ENCODE data around the gene MMP17. TPM values are rescaled to one million over a fixed set of nuclear protein-coding genes. Genes with fewer than 3 reads are reported as not detected.

MMP17 gene
- total and polyA plus RNA-seq, 2 donors = 0.28 to 4.2 TPM

DNA sequence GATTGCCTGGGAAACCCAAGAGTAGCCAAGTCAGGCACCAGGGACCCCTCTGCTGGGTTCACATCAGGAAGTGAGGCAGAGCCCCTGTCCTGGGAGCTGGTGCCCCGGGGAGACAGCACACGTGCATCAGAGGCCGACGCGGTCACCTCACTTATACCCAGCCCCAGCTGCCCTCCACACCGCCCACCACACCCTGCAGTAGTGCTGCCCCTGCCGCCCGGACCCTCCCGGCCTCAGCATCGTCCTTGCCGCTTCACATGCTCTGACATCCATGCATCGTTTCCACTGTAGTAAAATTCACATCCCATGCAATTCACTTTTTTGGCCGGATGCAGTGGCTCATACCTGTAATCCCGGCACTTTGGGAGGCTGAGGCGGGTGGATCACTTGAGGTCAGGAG lies 14.0 kb downstream of the MMP17 start:
- 93% methylated on average over 15 of the region's 15 CpGs for WGBS
- Histone ChIP-seq H3K36me3 (ENCODE audit: control insufficient read depth in 2 of 2, insufficient read depth in 2 of 2, low read length in 1 of 2) (no peaks in the 10 kb centered on the region), H3K27me3 (ENCODE audit: control insufficient read depth in 2 of 2, insufficient read depth in 1 of 2, low read length in 1 of 2) (no peaks in the 10 kb centered on the region), H3K9me3 (ENCODE audit: control insufficient read depth in 2 of 2, insufficient read depth in 1 of 2, low read length in 1 of 2) (no peaks in the 10 kb centered on the region), H3K27ac (ENCODE audit: low read depth in 1 of 2, low read length in 1 of 2) (no peak overlapping the region), H3K4me1 (ENCODE audit: control insufficient read depth in 2 of 2, insufficient read depth in 2 of 2, low read length in 2 of 2) (no peaks in the 10 kb centered on the region), H3K4me3 (ENCODE audit: low read length in 2 of 2) (no peak overlapping the region)
- DNase-seq (ENCODE audit: low read depth in 6 of 9, low spot score in 9 of 9) = no peak

DNA sequence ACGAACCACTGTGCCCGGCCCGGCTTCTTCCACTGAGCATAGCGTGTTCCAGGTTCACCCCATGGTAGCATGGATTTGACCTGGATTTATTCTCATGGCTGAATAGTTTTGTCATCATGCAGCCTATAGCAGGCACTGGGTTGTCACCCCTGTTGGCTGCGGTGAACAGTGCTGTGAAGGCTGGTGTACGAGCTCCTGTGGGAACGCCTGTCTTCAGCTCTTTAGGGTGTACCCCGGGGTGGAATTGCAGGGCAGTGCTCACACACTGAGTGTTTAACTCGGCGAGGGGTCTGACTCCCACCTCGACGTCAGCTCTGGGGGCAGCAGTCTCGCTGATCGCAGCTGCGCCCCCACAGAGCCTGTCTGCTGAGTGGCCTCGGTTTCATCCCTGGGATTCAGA lies 15.3 kb downstream of the MMP17 start:
- Histone ChIP-seq H3K27ac (ENCODE audit: low read depth in 1 of 2, low read length in 1 of 2) (no peak overlapping the region), H3K4me1 (ENCODE audit: control insufficient read depth in 2 of 2, insufficient read depth in 2 of 2, low read length in 2 of 2) (no peaks in the 10 kb centered on the region), H3K36me3 (ENCODE audit: control insufficient read depth in 2 of 2, insufficient read depth in 2 of 2, low read length in 1 of 2) (no peaks in the 10 kb centered on the region), H3K9me3 (ENCODE audit: control insufficient read depth in 2 of 2, insufficient read depth in 1 of 2, low read length in 1 of 2) (no peaks in the 10 kb centered on the region), H3K4me3 (ENCODE audit: low read length in 2 of 2) (no peak overlapping the region), H3K27me3 (ENCODE audit: control insufficient read depth in 2 of 2, insufficient read depth in 1 of 2, low read length in 1 of 2) (no peaks in the 10 kb centered on the region)
- no peak for DNase-seq (ENCODE audit: low read depth in 6 of 9, low spot score in 9 of 9)
- 94% methylated on average over 16 of the region's 16 CpGs for WGBS

DNA sequence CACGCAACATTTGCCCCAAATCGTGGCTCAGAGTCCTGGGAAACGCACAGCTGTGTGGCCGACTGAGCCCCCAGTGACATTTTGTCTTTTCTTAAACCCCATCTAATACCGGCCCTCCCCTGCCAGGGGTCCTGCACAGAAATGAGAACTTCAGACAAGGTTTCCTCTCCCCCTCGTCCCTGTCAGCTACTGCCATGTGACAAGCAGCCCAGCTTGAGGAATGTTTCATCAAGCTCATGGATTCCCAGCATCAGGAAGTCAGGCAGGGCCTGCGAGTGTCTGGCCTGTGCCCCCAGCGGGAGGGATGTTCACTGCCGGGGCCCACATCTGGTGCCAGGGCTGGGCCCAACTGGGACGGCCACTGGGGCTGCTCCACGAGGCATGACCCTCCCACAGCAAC lies 15.9 kb downstream of the MMP17 start:
- Histone ChIP-seq H3K36me3 (ENCODE audit: control insufficient read depth in 2 of 2, insufficient read depth in 2 of 2, low read length in 1 of 2) (no peaks in the 10 kb centered on the region), H3K9me3 (ENCODE audit: control insufficient read depth in 2 of 2, insufficient read depth in 1 of 2, low read length in 1 of 2) (no peaks in the 10 kb centered on the region), H3K4me3 (ENCODE audit: low read length in 2 of 2) (no peak overlapping the region), H3K4me1 (ENCODE audit: control insufficient read depth in 2 of 2, insufficient read depth in 2 of 2, low read length in 2 of 2) (no peaks in the 10 kb centered on the region), H3K27me3 (ENCODE audit: control insufficient read depth in 2 of 2, insufficient read depth in 1 of 2, low read length in 1 of 2) (no peaks in the 10 kb centered on the region), H3K27ac (ENCODE audit: low read depth in 1 of 2, low read length in 1 of 2) (no peak overlapping the region)
- 98% methylated on average over 11 of the region's 11 CpGs for WGBS
- DNase-seq (ENCODE audit: low read depth in 6 of 9, low spot score in 9 of 9) = no peak

DNA sequence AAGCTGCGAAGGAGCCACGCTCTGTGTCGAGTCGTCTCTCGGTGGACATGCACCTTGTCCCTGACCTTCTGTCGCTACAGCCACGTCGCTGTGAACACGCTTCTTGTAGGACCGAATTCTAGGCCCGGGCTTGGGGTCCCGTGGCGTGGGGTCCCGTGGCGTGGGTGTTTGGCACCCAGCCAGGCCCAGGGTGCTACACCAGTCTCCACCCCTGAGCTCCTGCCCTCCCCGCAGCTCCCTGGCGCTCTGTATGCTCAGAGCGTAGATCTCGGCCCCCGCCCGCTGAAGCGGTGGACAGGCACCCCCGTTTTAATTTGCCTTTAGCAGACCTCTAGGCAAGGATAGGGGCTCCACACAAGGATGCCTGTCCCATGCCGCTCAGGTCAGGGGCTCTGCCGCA lies 16.5 kb downstream of the MMP17 start:
- no peaks in the 10 kb centered on the region for H3K4me1 ChIP-seq (ENCODE audit: control insufficient read depth in 2 of 2, insufficient read depth in 2 of 2, low read length in 2 of 2)
- H3K27me3 ChIP-seq (ENCODE audit: control insufficient read depth in 2 of 2, insufficient read depth in 1 of 2, low read length in 1 of 2) = no peaks in the 10 kb centered on the region
- H3K27ac ChIP-seq (ENCODE audit: low read depth in 1 of 2, low read length in 1 of 2) = no peak overlapping the region
- 97% methylated on average over 25 of the region's 25 CpGs for WGBS
- no peaks in the 10 kb centered on the region for H3K9me3 ChIP-seq (ENCODE audit: control insufficient read depth in 2 of 2, insufficient read depth in 1 of 2, low read length in 1 of 2)
- DNase-seq (ENCODE audit: low read depth in 6 of 9, low spot score in 9 of 9) = no peak
- no peak overlapping the region for H3K4me3 ChIP-seq (ENCODE audit: low read length in 2 of 2)
- H3K36me3 ChIP-seq (ENCODE audit: control insufficient read depth in 2 of 2, insufficient read depth in 2 of 2, low read length in 1 of 2) = no peaks in the 10 kb centered on the region

DNA sequence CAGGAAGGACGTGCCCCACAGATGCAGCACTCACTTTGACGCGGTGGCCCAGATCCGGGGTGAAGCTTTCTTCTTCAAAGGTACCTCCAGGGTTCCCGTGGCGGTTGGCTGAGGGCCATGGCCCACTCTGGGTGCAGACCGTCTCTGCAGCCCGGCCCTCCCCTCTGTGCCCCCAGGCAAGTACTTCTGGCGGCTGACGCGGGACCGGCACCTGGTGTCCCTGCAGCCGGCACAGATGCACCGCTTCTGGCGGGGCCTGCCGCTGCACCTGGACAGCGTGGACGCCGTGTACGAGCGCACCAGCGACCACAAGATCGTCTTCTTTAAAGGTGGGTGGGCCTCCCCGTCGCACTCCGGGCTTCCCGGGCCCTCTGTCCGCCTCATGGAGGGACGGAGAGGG lies 16.9 kb downstream of the MMP17 start:
- Histone ChIP-seq H3K9me3 (ENCODE audit: control insufficient read depth in 2 of 2, insufficient read depth in 1 of 2, low read length in 1 of 2) (no peaks in the 10 kb centered on the region), H3K4me1 (ENCODE audit: control insufficient read depth in 2 of 2, insufficient read depth in 2 of 2, low read length in 2 of 2) (no peaks in the 10 kb centered on the region), H3K27me3 (ENCODE audit: control insufficient read depth in 2 of 2, insufficient read depth in 1 of 2, low read length in 1 of 2) (no peaks in the 10 kb centered on the region), H3K27ac (ENCODE audit: low read depth in 1 of 2, low read length in 1 of 2) (no peak overlapping the region), H3K4me3 (ENCODE audit: low read length in 2 of 2) (no peak overlapping the region), H3K36me3 (ENCODE audit: control insufficient read depth in 2 of 2, insufficient read depth in 2 of 2, low read length in 1 of 2) (no peaks in the 10 kb centered on the region)
- WGBS = 93% methylated on average over 29 of the region's 29 CpGs
- DNase-seq (ENCODE audit: low read depth in 6 of 9, low spot score in 9 of 9) = no peak

DNA sequence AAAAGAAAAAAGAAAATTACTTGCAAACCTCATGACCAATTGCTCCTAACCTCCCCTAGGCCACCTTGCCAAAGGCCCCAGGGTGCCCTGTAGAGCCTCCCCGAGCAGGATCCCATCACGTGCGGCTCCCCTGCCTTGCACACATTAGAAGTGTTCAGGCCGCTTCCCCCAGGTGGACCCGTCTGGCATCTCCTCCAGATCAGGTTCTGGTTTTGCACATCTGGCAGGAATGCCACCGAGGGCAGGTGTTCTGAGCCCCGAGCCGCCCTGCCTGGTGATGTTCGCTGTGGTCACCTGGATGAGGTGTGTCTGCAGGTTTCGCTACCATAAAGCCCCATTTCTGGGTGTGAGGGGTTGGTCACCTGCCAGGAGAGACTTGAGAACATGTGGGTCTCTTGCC lies 19.3 kb downstream of the MMP17 start:
- Histone ChIP-seq H3K27ac (ENCODE audit: low read depth in 1 of 2, low read length in 1 of 2) (no peak overlapping the region), H3K4me3 (ENCODE audit: low read length in 2 of 2) (no peak overlapping the region), H3K4me1 (ENCODE audit: control insufficient read depth in 2 of 2, insufficient read depth in 2 of 2, low read length in 2 of 2) (peaks cover 0 to 1% of the 10 kb centered on the region in 2 donors), H3K9me3 (ENCODE audit: control insufficient read depth in 2 of 2, insufficient read depth in 1 of 2, low read length in 1 of 2) (no peaks in the 10 kb centered on the region), H3K36me3 (ENCODE audit: control insufficient read depth in 2 of 2, insufficient read depth in 2 of 2, low read length in 1 of 2) (no peaks in the 10 kb centered on the region), H3K27me3 (ENCODE audit: control insufficient read depth in 2 of 2, insufficient read depth in 1 of 2, low read length in 1 of 2) (no peaks in the 10 kb centered on the region)
- DNase-seq (ENCODE audit: low read depth in 6 of 9, low spot score in 9 of 9) = no peak
- 96% methylated on average over 10 of the region's 10 CpGs for WGBS

DNA sequence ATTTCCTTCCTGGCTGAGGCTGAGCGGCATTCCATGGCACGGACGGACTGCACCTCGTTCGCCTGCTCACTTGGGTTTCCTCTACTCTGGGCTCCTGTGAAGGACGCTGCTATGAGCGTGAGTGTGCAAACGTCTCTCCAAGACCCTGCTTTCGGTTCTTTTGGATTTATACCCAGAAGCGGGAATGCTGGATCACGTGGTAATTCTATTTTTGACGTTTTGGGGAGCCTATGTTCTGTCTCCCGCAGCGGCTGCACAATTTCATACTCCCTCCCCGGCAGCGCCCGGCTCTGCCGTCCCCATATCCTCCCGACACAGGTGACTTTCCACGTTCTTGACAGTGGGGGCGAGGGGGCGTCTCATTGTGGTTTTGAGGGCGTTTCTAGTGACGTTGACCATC lies 20.6 kb downstream of the MMP17 start:
- Histone ChIP-seq H3K4me3 (ENCODE audit: low read length in 2 of 2) (no peak overlapping the region), H3K36me3 (ENCODE audit: control insufficient read depth in 2 of 2, insufficient read depth in 2 of 2, low read length in 1 of 2) (no peaks in the 10 kb centered on the region), H3K27me3 (ENCODE audit: control insufficient read depth in 2 of 2, insufficient read depth in 1 of 2, low read length in 1 of 2) (no peaks in the 10 kb centered on the region), H3K9me3 (ENCODE audit: control insufficient read depth in 2 of 2, insufficient read depth in 1 of 2, low read length in 1 of 2) (no peaks in the 10 kb centered on the region), H3K4me1 (ENCODE audit: control insufficient read depth in 2 of 2, insufficient read depth in 2 of 2, low read length in 2 of 2) (peaks cover 0 to 4% of the 10 kb centered on the region in 2 donors), H3K27ac (ENCODE audit: low read depth in 1 of 2, low read length in 1 of 2) (no peak overlapping the region)
- DNase-seq (ENCODE audit: low read depth in 6 of 9, low spot score in 9 of 9) = no peak
- 91% methylated on average over 24 of the region's 24 CpGs for WGBS

DNA sequence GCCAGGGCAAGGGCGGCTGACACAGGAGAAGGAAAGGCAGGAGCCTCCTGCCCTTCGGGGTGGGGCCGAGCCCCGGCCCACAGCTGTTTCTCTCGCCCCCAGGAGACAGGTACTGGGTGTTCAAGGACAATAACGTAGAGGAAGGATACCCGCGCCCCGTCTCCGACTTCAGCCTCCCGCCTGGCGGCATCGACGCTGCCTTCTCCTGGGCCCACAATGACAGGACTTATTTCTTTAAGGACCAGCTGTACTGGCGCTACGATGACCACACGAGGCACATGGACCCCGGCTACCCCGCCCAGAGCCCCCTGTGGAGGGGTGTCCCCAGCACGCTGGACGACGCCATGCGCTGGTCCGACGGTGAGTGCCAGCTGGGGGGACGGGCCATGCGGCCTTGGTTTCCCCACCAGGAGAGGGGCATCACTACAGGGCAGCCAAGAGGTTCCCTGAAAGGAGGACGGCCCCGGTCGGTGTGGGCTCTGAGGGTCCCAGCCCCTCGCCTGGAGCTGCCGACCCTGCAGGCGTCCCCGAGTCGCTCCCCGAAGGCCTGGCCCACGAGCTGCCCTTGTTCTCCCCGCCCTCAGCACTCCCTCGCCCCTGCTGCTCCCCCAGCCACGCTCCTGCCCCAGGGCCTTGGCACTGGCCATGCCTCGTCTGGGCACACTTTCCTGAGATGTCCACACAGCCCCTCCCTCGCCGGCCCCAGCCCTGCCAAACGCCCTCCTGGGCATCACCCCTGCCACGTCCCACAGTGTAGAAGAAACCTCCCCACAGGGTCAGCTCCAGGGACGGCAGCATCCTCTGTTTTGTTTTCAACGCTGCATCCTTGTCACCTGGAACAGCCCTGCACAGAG lies 21.7 kb downstream of the MMP17 start:
- H3K36me3 ChIP-seq (ENCODE audit: control insufficient read depth in 2 of 2, insufficient read depth in 2 of 2, low read length in 1 of 2) = no peaks in the 10 kb centered on the region
- H3K4me3 ChIP-seq (ENCODE audit: low read length in 2 of 2) = no peak overlapping the region
- peaks cover 0 to 4% of the 10 kb centered on the region in 2 donors for H3K4me1 ChIP-seq (ENCODE audit: control insufficient read depth in 2 of 2, insufficient read depth in 2 of 2, low read length in 2 of 2)
- no peaks in the 10 kb centered on the region for H3K9me3 ChIP-seq (ENCODE audit: control insufficient read depth in 2 of 2, insufficient read depth in 1 of 2, low read length in 1 of 2)
- no peak overlapping the region for H3K27ac ChIP-seq (ENCODE audit: low read depth in 1 of 2, low read length in 1 of 2)
- WGBS = 96% methylated on average over 47 of the region's 47 CpGs
- H3K27me3 ChIP-seq (ENCODE audit: control insufficient read depth in 2 of 2, insufficient read depth in 1 of 2, low read length in 1 of 2) = no peaks in the 10 kb centered on the region
- DNase-seq (ENCODE audit: low read depth in 6 of 9, low spot score in 9 of 9) = no peak

DNA sequence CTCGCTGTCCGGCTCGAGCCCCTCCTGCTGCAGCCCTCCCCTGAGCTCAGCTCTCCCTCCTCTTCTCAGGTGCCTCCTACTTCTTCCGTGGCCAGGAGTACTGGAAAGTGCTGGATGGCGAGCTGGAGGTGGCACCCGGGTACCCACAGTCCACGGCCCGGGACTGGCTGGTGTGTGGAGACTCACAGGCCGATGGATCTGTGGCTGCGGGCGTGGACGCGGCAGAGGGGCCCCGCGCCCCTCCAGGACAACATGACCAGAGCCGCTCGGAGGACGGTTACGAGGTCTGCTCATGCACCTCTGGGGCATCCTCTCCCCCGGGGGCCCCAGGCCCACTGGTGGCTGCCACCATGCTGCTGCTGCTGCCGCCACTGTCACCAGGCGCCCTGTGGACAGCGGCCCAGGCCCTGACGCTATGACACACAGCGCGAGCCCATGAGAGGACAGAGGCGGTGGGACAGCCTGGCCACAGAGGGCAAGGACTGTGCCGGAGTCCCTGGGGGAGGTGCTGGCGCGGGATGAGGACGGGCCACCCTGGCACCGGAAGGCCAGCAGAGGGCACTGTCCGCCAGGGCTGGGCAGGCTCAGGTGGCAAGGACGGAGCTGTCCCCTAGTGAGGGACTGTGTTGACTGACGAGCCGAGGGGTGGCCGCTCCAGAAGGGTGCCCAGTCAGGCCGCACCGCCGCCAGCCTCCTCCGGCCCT lies 22.8 kb downstream of the MMP17 start:
- peaks cover 0 to 8% of the 10 kb centered on the region in 2 donors for H3K27me3 ChIP-seq (ENCODE audit: control insufficient read depth in 2 of 2, insufficient read depth in 1 of 2, low read length in 1 of 2)
- H3K9me3 ChIP-seq (ENCODE audit: control insufficient read depth in 2 of 2, insufficient read depth in 1 of 2, low read length in 1 of 2) = no peaks in the 10 kb centered on the region
- no peaks in the 10 kb centered on the region for H3K36me3 ChIP-seq (ENCODE audit: control insufficient read depth in 2 of 2, insufficient read depth in 2 of 2, low read length in 1 of 2)
- peaks cover 0 to 4% of the 10 kb centered on the region in 2 donors for H3K4me1 ChIP-seq (ENCODE audit: control insufficient read depth in 2 of 2, insufficient read depth in 2 of 2, low read length in 2 of 2)
- DNase-seq (ENCODE audit: low read depth in 6 of 9, low spot score in 9 of 9) = peak in 1 of 9 donors; percentile 37
- H3K27ac ChIP-seq (ENCODE audit: low read depth in 1 of 2, low read length in 1 of 2) = no peak overlapping the region
- 94% methylated on average over 41 of the region's 41 CpGs for WGBS
- H3K4me3 ChIP-seq (ENCODE audit: low read length in 2 of 2) = no peak overlapping the region

Measured in thymus (tissue), 11 donors.